Small intestine (tissue), 7 donors: ENCODE measurements around the gene FKBP5. TPM values are rescaled to one million over a fixed set of nuclear protein-coding genes. Genes with fewer than 3 reads are reported as not detected.
A peak's percentile ranks its signal among the peaks of the same experiment; 100 is the strongest.

ENCODE experiments used
- DNase-seq, 2 donors: peaks; one replicate each; pipeline versions ENCODE4 v3.0.0 to v3.0.0-alpha.2; 2013
- FAIRE-seq: peaks from 2 replicates; lab custom pipeline; 2012; peaks lifted over from hg19 to GRCh38; lab: Jason Lieb, UNC
- H3K27ac ChIP-seq, 3 donors: one replicate each; pipeline ENCODE4 v1.5.1; 2013; ENCODE audit warnings: low read length in 2 of 3, mild to moderate bottlenecking in 2 of 3, control low read depth in 1 of 3, inconsistent platforms in 1 of 3, low read depth in 1 of 3, moderate library complexity in 1 of 3
- H3K27me3 ChIP-seq, 3 donors: one replicate each; pipeline ENCODE4 v1.6.1; 2013; ENCODE audit warnings: low read length in 3 of 3, inconsistent platforms in 1 of 3; ENCODE audit not compliant: control insufficient read depth in 3 of 3, insufficient read depth in 3 of 3
- H3K36me3 ChIP-seq, 3 donors: one replicate each; pipeline ENCODE4 v1.6.1; 2013; ENCODE audit warnings: low read length in 3 of 3, inconsistent platforms in 1 of 3, low read depth in 1 of 3, mild to moderate bottlenecking in 1 of 3, moderate library complexity in 1 of 3; ENCODE audit not compliant: control insufficient read depth in 3 of 3, insufficient read depth in 2 of 3
- H3K4me1 ChIP-seq, 3 donors: one replicate each; pipeline ENCODE4 v1.6.1; 2013; ENCODE audit warnings: low read length in 2 of 3, inconsistent platforms in 1 of 3, low read depth in 1 of 3, mild to moderate bottlenecking in 1 of 3, moderate library complexity in 1 of 3; ENCODE audit not compliant: control insufficient read depth in 3 of 3, insufficient read depth in 2 of 3
- H3K4me3 ChIP-seq, 3 donors: one replicate each; pipeline ENCODE4 v1.5.1; 2013; ENCODE audit warnings: low read length in 3 of 3, control low read depth in 1 of 3, inconsistent platforms in 1 of 3, low read depth in 1 of 3, mild to moderate bottlenecking in 1 of 3, moderate library complexity in 1 of 3
- H3K9me3 ChIP-seq, 2 donors: one replicate each; pipeline ENCODE4 v1.6.1; 2013; ENCODE audit warnings: low read depth in 1 of 2, low read length in 1 of 2; ENCODE audit not compliant: control insufficient read depth in 2 of 2, insufficient read depth in 1 of 2
- whole genome bisulfite sequencing, 3 donors: extraction: QIAGEN DNeasy Blood & Tissue Kit; methylation state at CpG; one replicate each; pipeline ENCODE4 v1.1.7; 2013; 5-methylcytosine and 5-hydroxymethylcytosine counted together
- polyA plus RNA-seq, 4 donors: library from polyadenylated mRNA; stranded (reverse) in 3 of 4; unstranded in 1 of 4; fragments of 200-250 nt in 3 of 4; fragments of 120-200 nt in 1 of 4; gene quantifications; one replicate each; pipeline versions ENCODE4 v1.2.1 to v1.2.3, GENCODE V29; 2013
- donor health status: healthy with polysubstance abuse.
- donor health status: control.
- donor health status: control.
- donor health status: Bipolar disorder and iron deficiency.
- donor health status: healthy.

Gene FKBP5
- polyA plus RNA-seq, 4 donors, result 8.7 to 150 (median 88.9) TPM

DNA sequence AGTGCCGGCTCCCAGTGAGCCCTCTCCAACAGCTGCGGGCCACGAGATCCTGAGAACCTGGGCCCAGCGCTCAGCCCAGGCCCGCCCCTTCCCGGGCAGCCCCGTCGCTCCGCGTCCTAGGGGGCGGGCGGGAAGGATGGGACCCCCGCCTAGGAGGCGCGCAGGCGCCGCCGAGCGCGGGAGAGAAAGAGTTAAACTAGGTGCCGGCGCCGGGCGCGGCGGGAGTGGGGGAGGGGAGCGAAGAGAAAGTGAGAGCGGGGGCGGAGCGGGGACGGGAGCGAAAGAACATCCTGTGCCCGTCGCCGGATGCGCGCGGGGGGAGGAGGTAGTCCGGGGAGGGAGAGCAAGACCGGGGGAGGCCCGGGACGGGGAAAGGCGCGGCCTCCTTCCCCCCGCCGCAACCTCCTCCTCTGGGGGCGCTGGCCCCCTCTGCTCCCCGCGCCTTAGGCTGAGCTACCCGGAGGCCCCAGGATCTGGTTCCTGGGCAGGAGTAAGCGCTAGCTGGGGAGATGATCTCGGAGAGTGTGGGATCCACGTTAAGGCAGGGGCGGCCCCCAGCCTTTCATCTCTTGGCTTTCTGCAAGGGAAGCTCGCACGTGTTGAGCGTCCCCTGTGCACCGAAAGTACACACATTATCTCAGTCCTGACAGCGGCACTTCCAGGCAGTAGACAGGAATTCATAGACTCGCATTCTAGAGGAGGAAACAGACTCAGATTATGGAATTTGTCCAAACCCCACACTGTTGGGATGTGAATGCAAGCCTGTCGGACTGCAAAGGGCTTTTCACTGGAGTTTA is 43.2 kb upstream of the FKBP5 start:
- H3K9me3 ChIP-seq, result no peaks in the 10 kb centered on the region
- WGBS, 3 donors, result 0 to 1% (median 0%) methylated on average over 17 to 61 of the region's 61 CpGs
- FAIRE-seq (no peak), DNase-seq (peak; percentile 92 to 95)
- peaks cover 0 to 4% (median 0%) of the 10 kb centered on the region in 3 donors for H3K27me3 ChIP-seq
- peak overlapping the region; percentile 48 to 69 (median 67) for H3K4me3 ChIP-seq
- H3K36me3 ChIP-seq, result no peaks in the 10 kb centered on the region
- peak overlapping the region; percentile 85 to 99 (median 93) for H3K27ac ChIP-seq
- peaks cover 21 to 32% (median 32%) of the 10 kb centered on the region in 3 donors for H3K4me1 ChIP-seq

DNA sequence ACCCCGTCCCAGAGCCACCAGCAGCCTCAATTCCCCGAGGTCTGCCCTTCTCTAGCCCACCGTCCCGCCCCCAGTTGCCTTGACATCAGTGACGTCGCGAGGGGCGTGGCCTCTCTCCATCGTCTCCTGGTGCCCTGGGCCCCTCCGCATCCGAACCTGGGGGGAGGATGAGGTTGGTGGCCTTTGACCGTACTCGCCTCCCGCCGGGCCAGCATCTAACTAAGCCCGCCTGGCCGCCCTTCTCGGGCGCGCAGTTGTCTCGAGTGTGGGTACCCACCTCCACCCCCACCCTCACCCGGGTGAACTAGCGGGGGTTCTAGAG is 42.7 kb upstream of the FKBP5 start:
- peaks cover 0 to 4% (median 0%) of the 10 kb centered on the region in 3 donors for H3K27me3 ChIP-seq
- H3K36me3 ChIP-seq, result no peaks in the 10 kb centered on the region
- H3K4me1 ChIP-seq, result peaks cover 21 to 37% (median 33%) of the 10 kb centered on the region in 3 donors
- H3K9me3 ChIP-seq, result no peaks in the 10 kb centered on the region
- DNase-seq (peak; percentile 84 to 86), FAIRE-seq (no peak)
- H3K27ac ChIP-seq, result peak overlapping the region; percentile 85 to 99 (median 93)
- 0 to 1% (median 1%) methylated on average over 19 to 23 of the region's 23 CpGs for WGBS, 3 donors
- H3K4me3 ChIP-seq, result peak overlapping the region; percentile 48 to 69 (median 67)

DNA sequence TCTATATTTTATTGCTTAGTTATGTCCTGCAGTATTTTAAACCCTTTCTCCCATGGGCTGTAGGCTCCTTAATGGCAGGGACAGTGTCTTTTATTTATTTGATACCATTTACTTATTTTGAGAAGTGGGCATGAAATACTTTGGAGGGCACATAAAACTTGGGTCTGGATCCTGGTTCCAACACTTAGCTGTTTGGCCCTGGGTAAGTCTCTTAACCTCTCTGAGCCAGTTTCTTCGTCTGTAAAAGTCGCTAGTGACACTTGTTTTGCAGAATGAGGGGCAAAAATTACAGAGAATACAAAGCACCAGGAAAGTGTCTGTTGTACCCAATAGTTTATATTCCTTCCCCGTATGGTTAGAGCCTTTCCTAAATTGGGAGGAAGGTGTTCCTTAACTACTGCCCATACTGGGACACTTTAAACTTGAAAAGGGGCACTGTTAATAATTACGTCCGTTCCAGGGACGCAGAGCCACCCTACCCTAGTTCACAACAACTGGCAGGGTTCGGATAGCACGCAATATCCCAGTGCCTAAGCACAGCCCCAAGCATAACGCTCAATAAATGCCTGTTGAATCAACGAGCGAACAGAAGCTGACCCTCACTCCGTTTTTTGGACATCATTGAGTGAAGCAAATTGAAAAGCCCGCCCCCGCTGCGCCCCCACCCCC is 42.2 kb upstream of the FKBP5 start:
- FAIRE-seq (no peak), DNase-seq (peak in 1 of 2 donors; percentile 17)
- Histone ChIP-seq H3K4me1 (peaks cover 21 to 42% (median 36%) of the 10 kb centered on the region in 3 donors), H3K27ac (peak overlapping the region; percentile 54 to 99 (median 97)), H3K4me3 (peak overlapping the region in 1 of 3 donors; percentile 67), H3K36me3 (no peaks in the 10 kb centered on the region), H3K9me3 (no peaks in the 10 kb centered on the region), H3K27me3 (peaks cover 0 to 4% (median 0%) of the 10 kb centered on the region in 3 donors)
- WGBS, 3 donors, result 12 to 23% (median 19%) methylated on average over 15 of the region's 15 CpGs

DNA sequence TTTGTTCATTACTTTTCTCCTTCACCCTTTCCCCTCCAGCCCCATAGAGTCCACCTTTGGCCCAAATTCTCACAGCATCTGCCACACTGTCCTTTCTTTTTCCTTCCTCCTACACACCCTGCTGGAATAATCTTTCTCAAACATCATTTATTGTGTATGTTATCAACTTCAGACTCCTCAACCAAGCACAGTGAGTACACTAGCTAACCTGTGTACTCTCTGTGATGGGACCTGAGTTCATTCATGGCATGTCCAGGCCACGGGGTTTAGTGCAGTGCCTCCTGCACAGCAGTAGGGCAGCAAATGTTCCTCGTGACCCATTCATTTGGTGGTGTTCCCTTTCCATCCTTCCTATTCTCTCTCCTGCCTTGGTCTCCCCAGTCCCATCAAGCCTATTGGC is 41.0 kb upstream of the FKBP5 start:
- H3K27me3 ChIP-seq, result peaks cover 0 to 4% (median 0%) of the 10 kb centered on the region in 3 donors
- DNase-seq, result peak; percentile 19 to 95
- 10 to 46% (median 42%) methylated on average over 2 of the region's 2 CpGs for WGBS, 3 donors

DNA sequence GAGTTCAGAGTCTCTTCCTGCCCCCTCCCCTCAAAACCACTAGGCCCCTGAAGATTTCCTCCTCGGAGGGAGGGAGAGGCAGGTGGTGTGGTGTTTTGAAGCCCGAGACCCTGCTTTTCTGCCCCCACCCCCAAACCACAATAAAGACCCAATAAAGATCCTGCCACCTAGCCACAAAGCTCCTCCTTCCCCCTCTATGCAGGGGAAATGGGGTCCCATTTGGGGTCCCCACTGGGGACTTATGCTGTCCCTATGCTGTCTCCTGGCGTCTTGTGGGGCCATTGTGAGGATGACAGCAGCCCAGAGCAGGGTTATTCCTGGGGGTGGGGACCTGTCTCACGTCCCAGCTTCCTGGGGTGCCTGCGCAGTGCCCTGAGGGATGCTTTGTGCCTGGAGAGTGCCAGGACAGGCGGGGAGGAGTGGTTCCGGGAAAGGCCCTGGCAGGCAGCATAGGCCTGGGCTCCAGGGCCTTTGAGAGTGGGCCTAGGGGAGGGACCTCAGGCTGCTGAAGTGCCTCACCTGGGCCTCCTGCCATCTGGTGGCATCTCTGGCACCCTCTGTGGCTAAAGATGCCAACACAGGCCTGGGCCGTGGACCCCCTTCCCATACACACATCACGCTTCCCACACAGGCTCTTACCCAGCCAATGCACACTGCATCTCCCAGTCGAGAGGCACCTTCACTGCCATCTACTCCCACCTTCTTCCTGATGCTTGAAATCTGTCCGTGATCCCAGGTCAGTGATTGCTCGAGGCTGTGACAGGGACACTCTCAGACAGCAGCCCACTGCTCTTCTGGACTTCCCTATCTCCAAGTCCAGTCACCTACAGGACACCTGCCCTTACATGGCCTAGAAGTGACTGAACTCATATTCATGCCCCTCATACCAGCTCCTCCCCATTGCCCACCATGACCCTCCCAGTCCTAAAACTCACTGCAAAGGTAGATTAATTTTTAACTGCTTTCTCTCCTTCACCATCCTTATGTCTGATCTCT is 40.3 kb upstream of the FKBP5 start:
- Histone ChIP-seq H3K36me3 (no peaks in the 10 kb centered on the region), H3K4me1 (peaks cover 23 to 51% (median 42%) of the 10 kb centered on the region in 3 donors), H3K27ac (peak overlapping the region; percentile 84 to 99 (median 97)), H3K4me3 (no peak overlapping the region), H3K9me3 (no peaks in the 10 kb centered on the region), H3K27me3 (peaks cover 0 to 4% (median 0%) of the 10 kb centered on the region in 3 donors)
- DNase-seq, result peak in 1 of 2 donors; percentile 63
- FAIRE-seq, result no peak
- WGBS, 3 donors, result 34 to 65% (median 37%) methylated on average over 12 of the region's 12 CpGs

More for the DNA sequence above, 41.0 kb upstream of the FKBP5 start:
- no peaks in the 10 kb centered on the region for H3K9me3 ChIP-seq
- H3K4me3 ChIP-seq, result no peak overlapping the region
- peaks cover 21 to 51% (median 39%) of the 10 kb centered on the region in 3 donors for H3K4me1 ChIP-seq
- H3K36me3 ChIP-seq, result no peaks in the 10 kb centered on the region
- H3K27ac ChIP-seq, result peak overlapping the region in 2 of 3 donors; percentile 97 to 99
- no peak for FAIRE-seq

DNA sequence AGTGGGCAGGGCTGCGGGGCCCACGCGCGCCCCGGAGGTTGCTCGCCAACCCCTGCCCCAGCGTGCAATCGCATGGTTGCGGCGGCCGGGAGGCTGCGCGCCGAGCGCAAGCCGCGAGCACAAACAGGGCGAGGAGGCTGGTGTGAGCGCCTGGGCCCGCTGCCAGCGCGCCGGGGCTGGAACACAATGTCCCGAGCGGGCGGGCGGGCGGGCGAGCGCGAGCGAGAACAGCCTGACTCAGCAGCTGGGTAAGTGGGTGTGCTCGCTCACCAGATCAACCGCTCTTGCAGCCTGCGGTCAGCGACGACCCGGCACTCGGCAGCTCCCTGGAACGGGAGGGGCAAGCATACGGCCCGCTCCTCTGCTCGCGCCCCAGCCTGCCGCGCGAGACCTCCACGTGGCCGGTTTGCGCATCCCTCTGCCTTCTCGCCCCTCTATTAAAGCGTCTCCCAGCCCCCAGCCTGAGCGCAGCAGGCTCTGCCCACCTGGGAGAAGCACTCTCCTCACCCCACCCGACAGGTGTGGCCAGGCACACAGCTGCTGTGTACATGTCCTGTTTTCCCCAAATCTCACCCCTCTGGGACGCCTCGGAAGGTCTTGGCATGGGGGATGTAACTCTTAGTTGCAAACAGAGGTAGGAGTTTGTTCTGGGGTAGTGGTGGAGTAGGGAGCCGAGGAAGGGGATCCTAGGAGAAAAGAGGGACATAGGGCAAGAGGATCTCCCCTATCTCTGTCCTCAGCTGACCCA is 39.4 kb upstream of the FKBP5 start:
- Histone ChIP-seq H3K27me3 (peaks cover 0 to 4% (median 0%) of the 10 kb centered on the region in 3 donors), H3K36me3 (no peaks in the 10 kb centered on the region), H3K4me1 (peaks cover 24 to 51% (median 40%) of the 10 kb centered on the region in 3 donors), H3K27ac (peak overlapping the region; percentile 84 to 100 (median 99)), H3K9me3 (no peaks in the 10 kb centered on the region), H3K4me3 (peak overlapping the region; percentile 24 to 34 (median 27))
- FAIRE-seq, result no peak
- DNase-seq, result peak; percentile 89 to 95
- 0 to 2% (median 1%) methylated on average over 37 to 57 of the region's 57 CpGs for WGBS, 3 donors

DNA sequence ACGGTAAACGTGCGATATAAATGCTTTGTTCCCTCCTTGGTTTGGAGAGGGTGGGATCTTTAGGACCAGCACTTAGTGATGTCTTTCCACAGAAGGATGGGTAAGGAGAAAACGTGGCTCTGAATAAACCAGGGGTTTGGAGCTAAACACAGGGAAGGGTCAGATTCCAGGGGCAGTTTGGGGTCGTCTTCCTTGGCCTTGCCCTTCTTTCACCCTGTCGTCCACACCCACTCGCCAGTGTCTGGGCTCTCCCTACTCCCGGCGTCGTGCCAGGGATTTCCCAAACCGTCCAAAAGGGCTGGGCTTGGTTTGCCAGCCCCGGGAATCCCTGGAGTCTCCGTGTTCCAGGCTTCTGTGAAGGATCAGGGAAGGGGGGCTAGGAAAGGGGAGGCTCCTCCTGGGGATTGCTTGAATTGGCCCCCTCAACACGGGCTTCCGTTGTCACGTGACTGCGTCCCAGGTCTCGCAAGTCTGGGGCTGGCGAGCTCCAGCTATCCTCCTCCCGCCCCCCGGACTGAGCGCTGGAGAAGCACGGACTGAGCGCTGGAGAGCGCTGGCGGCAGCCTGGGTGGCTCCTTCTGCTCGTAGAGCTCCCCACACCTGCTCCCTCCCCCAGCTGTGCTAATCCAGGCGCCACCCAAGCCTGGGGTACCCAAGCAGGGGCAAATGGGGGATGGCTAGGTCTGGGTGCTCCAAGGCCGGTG is 38.7 kb upstream of the FKBP5 start:
- WGBS, 3 donors, result 3 to 9% (median 7%) methylated on average over 28 to 29 of the region's 29 CpGs
- DNase-seq (peak in 1 of 2 donors; percentile 80), FAIRE-seq (no peak)
- Histone ChIP-seq H3K27me3 (peaks cover 0 to 4% (median 0%) of the 10 kb centered on the region in 3 donors), H3K27ac (peak overlapping the region; percentile 52 to 100 (median 98)), H3K4me3 (peak overlapping the region; percentile 10 to 34 (median 27)), H3K9me3 (no peaks in the 10 kb centered on the region), H3K36me3 (no peaks in the 10 kb centered on the region), H3K4me1 (peaks cover 19 to 47% (median 37%) of the 10 kb centered on the region in 3 donors)
